KOPT-K1 (cell line): ENCODE measurements around the gene TFCP2.
"Not testable (repeated sequence)": the region's sequence is repeated elsewhere in the genome, so short reads cannot be mapped to it uniquely, and the experiment has no call there.

ENCODE experiments used
- H3K27ac ChIP-seq: fragments of 200-600 bp; sonication (generic); 2 replicates; pipeline ENCODE4 v1.5.1; 2016; ENCODE audit warnings: antibody characterized with exemption, mild to moderate bottlenecking, low read depth, low read length; ENCODE audit not compliant: poor library complexity, severe bottlenecking
- H3K36me3 ChIP-seq: fragments of 200-600 bp; sonication (generic); 2 replicates; pipeline ENCODE4 v1.5.1; 2017; ENCODE audit warnings: antibody characterized with exemption, mild to moderate bottlenecking, low read length, moderate library complexity; ENCODE audit not compliant: insufficient read depth
- H3K9me3 ChIP-seq: fragments of 200-600 bp; sonication (generic); 2 replicates; pipeline ENCODE4 v1.5.1; 2017; ENCODE audit warnings: antibody characterized with exemption, low read length, mild to moderate bottlenecking; ENCODE audit not compliant: insufficient read depth, poor library complexity, severe bottlenecking

The TFCP2 gene, protein sequence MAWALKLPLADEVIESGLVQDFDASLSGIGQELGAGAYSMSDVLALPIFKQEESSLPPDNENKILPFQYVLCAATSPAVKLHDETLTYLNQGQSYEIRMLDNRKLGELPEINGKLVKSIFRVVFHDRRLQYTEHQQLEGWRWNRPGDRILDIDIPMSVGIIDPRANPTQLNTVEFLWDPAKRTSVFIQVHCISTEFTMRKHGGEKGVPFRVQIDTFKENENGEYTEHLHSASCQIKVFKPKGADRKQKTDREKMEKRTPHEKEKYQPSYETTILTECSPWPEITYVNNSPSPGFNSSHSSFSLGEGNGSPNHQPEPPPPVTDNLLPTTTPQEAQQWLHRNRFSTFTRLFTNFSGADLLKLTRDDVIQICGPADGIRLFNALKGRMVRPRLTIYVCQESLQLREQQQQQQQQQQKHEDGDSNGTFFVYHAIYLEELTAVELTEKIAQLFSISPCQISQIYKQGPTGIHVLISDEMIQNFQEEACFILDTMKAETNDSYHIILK

GRCh38 chr12:51172515-51173431 is at the start of gene TFCP2:
Gene TFCP2, minus strand, starts transcription at chr12:51173135. Its CDS starts 713 bp downstream, at chr12:51172422.
- Histone ChIP-seq H3K9me3 (no peaks in the 10 kb centered on the region), H3K27ac (peak within 1 kb of the TSS; percentile 78), H3K36me3 (peaks cover 5% of the 10 kb centered on the region)

- Histone ChIP-seq H3K27ac (no peak overlapping the region), H3K9me3 (no peaks in the 10 kb centered on the region), H3K36me3 (no peaks in the 10 kb centered on the region)
These were observed 49.5 kb upstream of the TFCP2 start for GRCh38 chr12:51222461-51222860.

GRCh38 chr12:51219857-51220256 is 46.9 kb upstream of the TFCP2 start:
- not testable (repeated sequence) for H3K36me3 ChIP-seq, H3K27ac ChIP-seq, H3K9me3 ChIP-seq

GRCh38 chr12:51219322-51219721 is 46.4 kb upstream of the TFCP2 start:
- no peak overlapping the region for H3K27ac ChIP-seq
- no peaks in the 10 kb centered on the region for H3K36me3 ChIP-seq
- H3K9me3 ChIP-seq: no peaks in the 10 kb centered on the region

- H3K27ac ChIP-seq: peak overlapping the region; percentile 63
These were observed 45.7 kb upstream of the TFCP2 start for GRCh38 chr12:51218607-51219161.

GRCh38 chr12:51217968-51218606 is 45.2 kb upstream of the TFCP2 start, which contains the start of gene POU6F1:
Gene POU6F1, minus strand, starts transcription at chr12:51218062. Its CDS starts 11,226 bp downstream, at chr12:51206836.
- no peaks in the 10 kb centered on the region for H3K9me3 ChIP-seq
- no peaks in the 10 kb centered on the region for H3K36me3 ChIP-seq
- peak within 1 kb of the TSS; percentile 63 for H3K27ac ChIP-seq

More at GRCh38 chr12:51218607-51219161, 45.7 kb upstream of the TFCP2 start:
- no peaks in the 10 kb centered on the region for H3K9me3 ChIP-seq
- H3K36me3 ChIP-seq: no peaks in the 10 kb centered on the region

DNA sequence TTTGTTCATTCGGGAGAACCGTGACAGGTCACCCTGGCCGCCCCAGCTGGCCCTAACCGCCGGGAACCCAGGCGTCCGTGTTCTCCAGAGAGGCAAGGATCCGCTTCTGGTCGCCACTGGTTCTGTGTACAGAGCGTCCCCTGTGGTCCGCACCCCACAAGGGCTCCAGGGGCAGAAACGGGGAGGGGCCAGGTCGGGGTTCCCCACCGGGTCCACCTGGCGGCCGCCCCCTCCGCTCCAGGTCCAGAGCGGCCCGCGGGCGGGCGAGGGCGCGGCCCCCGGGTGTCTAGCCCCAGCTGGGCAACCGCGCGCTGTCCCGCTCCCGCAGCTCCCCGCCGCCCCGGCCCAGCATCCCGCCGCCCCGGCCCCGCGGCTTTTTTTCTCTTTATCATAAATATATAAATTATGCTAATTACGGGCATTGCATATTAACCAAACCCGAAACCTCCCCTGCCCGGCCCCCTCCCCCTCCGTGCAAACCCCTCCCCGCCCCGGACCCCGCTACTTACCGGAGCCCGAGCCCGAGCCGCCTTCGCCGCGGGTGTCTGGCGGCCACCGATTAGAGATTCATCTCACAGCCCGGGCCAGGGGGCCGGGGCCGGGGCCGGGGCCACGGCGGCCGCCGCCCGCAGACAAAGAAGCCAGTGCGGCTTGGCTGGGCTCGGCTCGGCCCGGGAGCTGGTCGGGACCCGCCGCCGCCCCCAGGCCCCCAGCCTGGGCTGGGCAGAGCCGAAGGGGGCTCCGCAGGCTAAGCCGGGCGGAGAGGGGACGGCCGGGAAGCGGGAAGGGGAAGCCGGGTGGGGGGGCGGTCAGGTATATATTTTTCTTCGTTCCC is 44.4 kb upstream of the TFCP2 start:
- Histone ChIP-seq H3K36me3 (no peaks in the 10 kb centered on the region), H3K9me3 (no peaks in the 10 kb centered on the region), H3K27ac (peak overlapping the region; percentile 63)

DNA sequence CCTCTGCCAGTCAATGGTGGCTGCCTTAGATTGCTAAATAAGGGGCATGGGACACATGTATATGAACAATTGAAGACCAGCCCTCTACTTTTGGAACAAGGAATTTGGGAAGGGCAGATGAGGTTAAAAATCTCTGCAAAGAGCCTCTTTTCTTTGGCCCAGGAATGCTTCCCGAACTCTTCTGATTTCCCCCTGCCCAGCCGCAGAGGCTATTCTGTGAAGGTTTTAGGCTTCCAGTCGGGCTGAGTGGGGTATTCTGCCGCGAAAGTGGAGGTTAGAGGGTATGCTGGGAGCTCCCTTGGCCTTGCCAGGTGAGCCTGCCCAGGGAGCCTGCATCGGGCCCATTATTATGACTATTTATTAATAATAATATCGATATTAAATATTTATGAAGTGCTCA is 43.7 kb upstream of the TFCP2 start:
- Histone ChIP-seq H3K9me3 (no peaks in the 10 kb centered on the region), H3K27ac (no peak overlapping the region), H3K36me3 (no peaks in the 10 kb centered on the region)

DNA sequence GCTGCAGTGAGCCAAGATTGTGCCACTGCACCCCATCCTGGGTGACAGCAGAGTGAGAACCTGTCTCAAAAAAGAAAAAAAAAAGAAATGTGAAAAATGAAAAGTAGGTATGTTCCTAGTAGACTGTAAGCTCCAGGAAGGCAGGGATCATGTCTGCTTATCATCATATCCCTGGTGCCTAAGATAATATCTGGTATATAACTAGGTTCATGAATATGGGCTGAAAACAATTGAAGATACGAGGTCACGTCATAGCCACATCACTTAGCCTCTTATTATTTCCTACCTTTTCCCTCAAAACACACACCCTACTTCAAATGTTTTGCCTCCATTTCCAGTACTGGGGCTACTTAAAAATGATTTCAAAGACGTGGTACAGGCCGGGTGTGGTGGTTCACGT is 42.0 kb upstream of the TFCP2 start:
- no peak overlapping the region for H3K27ac ChIP-seq
- H3K36me3 ChIP-seq: no peaks in the 10 kb centered on the region

GRCh38 chr12:51210690-51211395 is 37.9 kb upstream of the TFCP2 start:
- H3K27ac ChIP-seq: no peak overlapping the region

More for the DNA sequence above, 42.0 kb upstream of the TFCP2 start:
- H3K9me3 ChIP-seq: no peaks in the 10 kb centered on the region

DNA sequence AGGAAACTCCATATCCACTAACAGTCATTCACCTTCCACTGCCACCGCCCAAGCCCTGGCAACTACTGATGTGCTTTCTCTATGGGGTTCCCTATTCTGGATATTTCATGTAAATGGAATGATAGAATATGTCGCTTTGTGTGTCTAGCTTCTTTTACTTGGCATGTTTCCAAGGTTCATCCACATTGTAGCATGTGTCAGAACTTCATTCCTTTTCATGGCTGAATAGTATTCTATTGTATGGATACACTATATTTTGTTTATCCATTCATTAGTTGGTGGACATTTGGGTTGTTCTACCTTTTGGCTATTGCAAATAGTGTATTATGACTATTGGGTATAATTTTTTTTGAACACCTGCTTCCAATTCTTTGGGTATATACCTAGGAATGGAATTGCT is 36.3 kb upstream of the TFCP2 start:
- Histone ChIP-seq H3K36me3 (no peaks in the 10 kb centered on the region), H3K9me3 (no peaks in the 10 kb centered on the region), H3K27ac (no peak overlapping the region)

More at GRCh38 chr12:51210690-51211395, 37.9 kb upstream of the TFCP2 start:
- Histone ChIP-seq H3K9me3 (no peaks in the 10 kb centered on the region), H3K36me3 (no peaks in the 10 kb centered on the region)

DNA sequence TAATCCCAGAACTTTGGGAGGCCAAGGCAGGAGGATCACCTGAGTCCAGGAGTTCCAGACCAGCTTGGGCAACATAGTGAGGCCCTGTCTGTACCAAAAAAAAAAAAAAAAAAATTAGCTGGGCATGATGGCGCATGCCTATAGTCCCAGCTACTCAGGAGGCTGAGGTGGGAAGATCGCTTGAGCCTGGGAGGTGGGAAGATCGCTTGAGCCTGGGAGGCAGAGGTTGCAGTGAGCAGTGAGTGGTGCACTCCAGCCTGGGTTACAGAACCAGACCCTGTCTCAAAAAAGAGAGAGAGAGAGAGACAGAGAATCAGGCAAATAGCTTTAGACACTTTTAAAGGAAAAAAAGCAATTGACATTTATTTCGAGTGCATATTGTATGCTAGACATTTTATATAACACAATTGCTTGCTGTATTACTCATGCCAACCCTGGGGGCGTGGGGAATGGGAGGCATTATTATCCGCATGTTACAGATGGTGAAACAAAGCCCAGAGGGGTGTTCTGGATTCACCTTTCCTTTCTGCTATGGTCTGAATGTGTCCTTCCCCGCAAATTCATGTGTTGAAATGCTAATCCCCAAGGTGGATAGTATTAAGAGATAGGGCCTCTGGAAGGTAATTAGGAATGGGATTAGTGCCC is 35.2 kb upstream of the TFCP2 start:
- no peaks in the 10 kb centered on the region for H3K36me3 ChIP-seq
- no peaks in the 10 kb centered on the region for H3K9me3 ChIP-seq
- H3K27ac ChIP-seq: no peak overlapping the region

DNA sequence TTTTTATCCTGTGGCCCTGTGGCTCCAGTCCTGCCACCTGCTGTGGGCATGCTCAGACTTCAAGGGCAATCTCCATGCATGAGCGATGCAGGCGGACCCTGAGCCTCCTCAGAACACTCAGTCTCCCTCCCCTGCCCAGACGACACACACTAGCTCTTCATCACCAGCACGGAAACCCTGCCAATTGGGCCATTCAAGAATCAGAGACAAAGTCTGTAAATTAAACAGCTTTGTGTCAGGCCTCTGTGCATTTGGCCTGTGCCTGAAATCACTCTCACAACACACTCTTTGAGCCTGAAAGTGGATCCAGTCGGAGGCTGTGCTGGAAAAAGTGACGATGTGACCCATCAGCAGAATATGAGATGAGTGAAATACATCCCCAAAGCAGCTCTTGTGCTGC is 32.4 kb upstream of the TFCP2 start:
- Histone ChIP-seq H3K27ac (no peak overlapping the region), H3K9me3 (no peaks in the 10 kb centered on the region), H3K36me3 (no peaks in the 10 kb centered on the region)
